ENCODE data around the gene D2HGDH. TPM values are rescaled to one million over a fixed set of nuclear protein-coding genes. Genes with fewer than 3 reads are reported as not detected.

Gene D2HGDH
- total and polyA plus RNA-seq, 12 donors, result 7.6 to 24.7 (median 19.1) TPM

- DNase-seq, result no peak
- H3K36me3 ChIP-seq, result no peaks in the 10 kb centered on the region
- WGBS, 2 donors, result 92 to 95% methylated on average over 5 of the region's 5 CpGs
- no peak for TF ChIP-seq CTCF (IDR thresholded peaks at IDR 0.05)
- peaks cover 0 to 9% (median 0%) of the 10 kb centered on the region in 9 donors for H3K4me1 ChIP-seq
- no peaks in the 10 kb centered on the region for H3K27me3 ChIP-seq
- H3K4me3 ChIP-seq, result no peak overlapping the region
- no peak for ATAC-seq
- no peaks in the 10 kb centered on the region for H3K9me3 ChIP-seq
- H3K27ac ChIP-seq, result no peak overlapping the region
- intact Hi-C loops (cut with DNase I), result no loop called here
Measured at GRCh38 chr2:241793385-241793784, 59.0 kb downstream of the D2HGDH start.

DNA sequence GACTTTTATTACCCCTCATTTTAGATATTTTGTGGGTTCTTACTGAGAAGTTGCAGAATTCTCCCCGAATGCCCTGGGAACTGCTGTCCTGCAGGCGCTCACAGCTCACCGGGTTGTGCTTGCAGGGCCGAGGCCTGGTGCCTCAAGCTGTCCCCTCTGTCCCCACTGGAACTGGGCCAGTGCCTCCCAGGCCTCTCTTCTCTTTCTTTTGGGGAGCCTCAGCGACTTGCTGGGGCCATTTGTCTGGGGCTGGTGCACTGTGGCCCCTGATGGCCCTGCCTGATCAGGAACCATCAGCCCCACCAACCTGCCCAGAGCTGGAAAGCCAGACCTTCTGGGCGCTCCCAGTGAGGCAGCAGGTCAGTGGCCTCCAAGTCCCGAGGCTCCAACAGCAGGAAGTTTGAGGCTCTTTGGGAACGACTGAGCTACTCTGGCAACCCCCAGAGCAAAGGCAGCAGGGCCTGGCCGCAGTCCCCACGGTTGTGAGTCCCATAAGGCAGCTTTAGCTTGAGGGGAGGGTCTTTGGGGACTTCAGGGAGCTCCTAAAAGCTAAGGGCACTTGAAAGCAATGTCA is 59.9 kb downstream of the D2HGDH start:
- Histone ChIP-seq H3K27ac (no peak overlapping the region), H3K36me3 (no peaks in the 10 kb centered on the region), H3K27me3 (no peaks in the 10 kb centered on the region), H3K4me3 (no peak overlapping the region), H3K4me1 (peaks cover 0 to 9% (median 0%) of the 10 kb centered on the region in 9 donors), H3K9me3 (no peaks in the 10 kb centered on the region)
- 82 to 83% methylated on average over 10 of the region's 10 CpGs for WGBS, 2 donors
- intact Hi-C loops (cut with DNase I), result no loop called here
- DNase-seq, result no peak
- TF ChIP-seq CTCF (IDR thresholded peaks at IDR 0.05), result no peak
- ATAC-seq, result no peak

DNA sequence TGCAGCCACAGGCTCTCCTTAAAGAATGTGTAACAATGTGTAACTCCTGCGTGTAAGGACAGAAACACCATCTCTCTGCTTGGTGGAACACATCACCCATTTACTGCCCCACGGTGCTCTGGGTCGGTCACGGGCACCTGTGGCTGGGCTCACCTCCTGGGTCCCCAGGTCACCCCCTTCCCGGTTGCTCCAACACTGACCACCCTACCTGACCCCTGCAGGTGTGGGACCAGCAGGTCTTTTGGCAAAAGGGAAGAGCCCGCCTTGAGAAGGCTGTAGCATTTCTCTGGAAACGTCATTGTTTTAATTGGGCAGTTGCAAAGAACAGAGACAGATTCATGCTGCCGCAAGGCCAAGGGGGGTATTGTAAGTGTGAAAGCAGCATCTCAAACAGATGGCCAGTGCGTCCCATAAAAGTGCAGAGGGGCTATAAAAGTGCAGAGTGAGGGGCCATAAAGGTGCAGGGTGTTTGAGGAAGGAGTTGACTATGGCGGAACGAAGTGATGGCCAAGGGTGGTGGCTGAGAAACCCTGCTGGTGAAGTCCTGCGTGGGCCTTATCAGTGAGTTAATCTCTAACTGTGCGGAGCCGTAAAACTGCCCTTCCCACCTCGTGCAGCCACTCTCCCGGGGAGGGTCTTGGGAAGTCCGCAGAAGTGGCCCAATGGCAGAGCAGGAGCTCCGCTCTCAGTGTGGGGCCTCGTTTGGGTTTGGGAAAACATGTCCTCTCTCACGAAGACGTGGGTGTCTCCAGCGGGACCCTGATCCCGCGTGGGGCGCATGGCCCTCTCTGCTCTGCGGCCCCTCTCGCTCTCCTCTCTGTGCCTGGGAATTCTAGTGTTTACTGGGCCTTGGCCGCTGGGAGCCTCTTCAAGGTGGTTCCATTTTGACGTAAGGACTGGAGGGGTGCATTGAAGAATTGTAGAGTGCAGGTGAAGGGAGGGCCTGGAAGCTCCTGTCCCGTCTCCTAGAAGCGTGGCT is 60.9 kb downstream of the D2HGDH start:
- WGBS, 2 donors, result 85 to 87% methylated on average over 31 of the region's 31 CpGs
- Histone ChIP-seq H3K27ac (no peak overlapping the region), H3K9me3 (no peaks in the 10 kb centered on the region), H3K36me3 (no peaks in the 10 kb centered on the region), H3K27me3 (no peaks in the 10 kb centered on the region), H3K4me1 (peaks cover 0 to 9% (median 0%) of the 10 kb centered on the region in 9 donors), H3K4me3 (no peak overlapping the region)
- ATAC-seq (no peak), DNase-seq (peak in 1 of 2 donors; percentile 12)
- intact Hi-C loops (cut with DNase I), result no loop called here
- no peak for TF ChIP-seq CTCF (IDR thresholded peaks at IDR 0.05)

DNA sequence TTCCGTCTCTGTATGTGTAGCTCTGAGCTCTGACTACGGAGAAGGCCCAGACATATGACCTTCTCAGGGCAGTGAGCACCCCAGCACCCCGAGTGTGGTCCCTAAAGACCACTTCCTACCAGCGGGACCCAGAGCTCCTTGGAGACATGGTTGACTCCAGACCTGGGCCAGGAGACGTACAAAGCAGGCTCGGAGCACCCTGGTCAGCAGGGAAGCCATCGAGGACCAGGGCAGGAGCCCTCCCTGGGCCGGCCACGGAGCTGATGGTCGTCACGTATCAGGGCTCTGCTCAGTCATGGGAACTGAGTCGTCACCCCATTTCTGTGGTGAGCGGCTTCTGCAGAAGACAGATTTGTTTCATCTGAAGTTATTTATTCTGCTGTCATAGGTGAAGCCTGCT is 61.8 kb downstream of the D2HGDH start:
- Histone ChIP-seq H3K36me3 (no peaks in the 10 kb centered on the region), H3K27ac (no peak overlapping the region), H3K4me3 (no peak overlapping the region), H3K9me3 (no peaks in the 10 kb centered on the region), H3K27me3 (no peaks in the 10 kb centered on the region), H3K4me1 (peaks cover 0 to 9% (median 0%) of the 10 kb centered on the region in 9 donors)
- TF ChIP-seq CTCF (IDR thresholded peaks at IDR 0.05), result no peak
- no peak for DNase-seq
- 93 to 95% methylated on average over 13 of the region's 13 CpGs for WGBS, 2 donors
- no peak for ATAC-seq
- intact Hi-C loops (cut with DNase I), result no loop called here

Data from heart right ventricle (tissue), 16 donors.